ENCODE measurements around the gene CHMP4B. TPM values are rescaled to one million over a fixed set of nuclear protein-coding genes. Genes with fewer than 3 reads are reported as not detected.
A peak's percentile ranks its signal among the peaks of the same experiment; 100 is the strongest.

The CHMP4B gene
- total RNA-seq, 4 donors from 2014 or later, result 57.4 to 109 (median 82.7) TPM

GRCh38 chr20:33828326-33828844 is 17.2 kb downstream of the CHMP4B start:
- intact Hi-C loops (cut with DNase I; ENCODE audit: low total_unique reads) (loop anchor here (1.0 kb wide), 1 partner anchor 17 kb away; the partner anchor contains the start of gene CHMP4B), in situ Hi-C loops (cut with MboI; ENCODE audit: low sequenced_read_pairs in 4 of 4) (no loop called here)
- Histone ChIP-seq H3K27ac (peak overlapping the region; percentile 68 to 83 (median 71)), H3K9me3 (no peaks in the 10 kb centered on the region), H3K36me3 (no peaks in the 10 kb centered on the region), H3K4me1 (peaks cover 95 to 96% of the 10 kb centered on the region in 2 donors), H3K27me3 (no peaks in the 10 kb centered on the region), H3K4me3 (no peak overlapping the region)
- ATAC-seq (peak; percentile 79 to 83), DNase-seq (peak; percentile 27 to 56)
- TF ChIP-seq POLR2A (IDR thresholded peaks at IDR 0.05) (peak in 1 of 2 donors; percentile 40), CTCF (IDR thresholded peaks at IDR 0.05 in 4 of 5, conservative IDR thresholded peaks at IDR 0.05 in 1 of 5) (no peak)

- intact Hi-C loops (cut with DNase I; ENCODE audit: low total_unique reads) (loop anchor here (1.0 kb wide), 1 partner anchor 18 kb away; the partner anchor contains the start of gene CHMP4B), in situ Hi-C loops (cut with MboI; ENCODE audit: low sequenced_read_pairs in 4 of 4) (no loop called here)
- no peak overlapping the region for H3K4me3 ChIP-seq
- peaks cover 94 to 99% of the 10 kb centered on the region in 2 donors for H3K4me1 ChIP-seq
- H3K27ac ChIP-seq, result peak overlapping the region; percentile 68 to 83 (median 71)
- TF ChIP-seq POLR2A (IDR thresholded peaks at IDR 0.05), result no peak
- TF ChIP-seq CTCF (IDR thresholded peaks at IDR 0.05 in 4 of 5, conservative IDR thresholded peaks at IDR 0.05 in 1 of 5), result no peak
- no peaks in the 10 kb centered on the region for H3K27me3 ChIP-seq
- no peaks in the 10 kb centered on the region for H3K36me3 ChIP-seq
- H3K9me3 ChIP-seq, result no peaks in the 10 kb centered on the region
- ATAC-seq, result peak; percentile 23 to 34
- no peak for DNase-seq
These were observed 17.9 kb downstream of the CHMP4B start for GRCh38 chr20:33828967-33829560.

GRCh38 chr20:33829636-33830035 is 18.5 kb downstream of the CHMP4B start:
- intact Hi-C loops (cut with DNase I; ENCODE audit: low total_unique reads), result no loop called here
- Histone ChIP-seq H3K27ac (peak overlapping the region; percentile 68 to 83 (median 71)), H3K4me3 (no peak overlapping the region), H3K27me3 (no peaks in the 10 kb centered on the region), H3K36me3 (no peaks in the 10 kb centered on the region), H3K9me3 (no peaks in the 10 kb centered on the region), H3K4me1 (peaks cover 92 to 93% of the 10 kb centered on the region in 2 donors)
- DNase-seq (no peak), ATAC-seq (no peak)
- TF ChIP-seq POLR2A (IDR thresholded peaks at IDR 0.05) (no peak), CTCF (IDR thresholded peaks at IDR 0.05 in 4 of 5, conservative IDR thresholded peaks at IDR 0.05 in 1 of 5) (no peak)
- in situ Hi-C loops (cut with MboI; ENCODE audit: low sequenced_read_pairs in 4 of 4), result no loop called here

- no peaks in the 10 kb centered on the region for H3K27me3 ChIP-seq
- intact Hi-C loops (cut with DNase I; ENCODE audit: low total_unique reads), result no loop called here
- ATAC-seq, result no peak
- no peak overlapping the region for H3K4me3 ChIP-seq
- peaks cover 85 to 88% of the 10 kb centered on the region in 2 donors for H3K4me1 ChIP-seq
- no peak for DNase-seq
- H3K9me3 ChIP-seq, result no peaks in the 10 kb centered on the region
- TF ChIP-seq POLR2A (IDR thresholded peaks at IDR 0.05) (no peak), CTCF (IDR thresholded peaks at IDR 0.05 in 4 of 5, conservative IDR thresholded peaks at IDR 0.05 in 1 of 5) (no peak)
- no peaks in the 10 kb centered on the region for H3K36me3 ChIP-seq
- H3K27ac ChIP-seq, result peak overlapping the region; percentile 68 to 83 (median 71)
- in situ Hi-C loops (cut with MboI; ENCODE audit: low sequenced_read_pairs in 4 of 4), result no loop called here
These were observed 19.2 kb downstream of the CHMP4B start for GRCh38 chr20:33830371-33830770.
